ENCODE results near the gene ADK. TPM values are rescaled to one million over a fixed set of nuclear protein-coding genes. Genes with fewer than 3 reads are reported as not detected.

ADK gene
- total and polyA plus RNA-seq, 8 donors: 44.8 to 68.6 (median 57.5) TPM

DNA sequence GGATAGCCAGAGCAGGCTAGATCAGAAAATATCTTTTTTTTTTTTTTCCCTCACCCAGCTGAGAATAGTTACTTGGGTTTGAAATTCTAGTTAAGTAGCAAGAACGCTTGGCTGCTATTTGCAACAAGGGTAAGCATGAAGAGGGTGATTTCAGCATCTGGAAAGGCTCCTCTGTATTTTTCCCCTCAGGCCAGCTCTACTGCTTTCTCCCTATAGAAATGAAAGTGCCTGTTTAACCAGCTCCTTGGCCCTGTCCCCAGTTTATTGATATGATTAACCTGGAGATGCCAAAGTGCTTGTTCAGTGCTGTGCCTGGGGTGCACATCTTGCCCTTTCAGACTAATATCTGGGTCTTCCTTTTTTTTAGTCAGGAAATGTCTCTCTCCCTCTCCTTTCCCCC is 37.5 kb upstream of the ADK start:
- Histone ChIP-seq H3K4me1 (no peaks in the 10 kb centered on the region), H3K9me3 (no peaks in the 10 kb centered on the region), H3K27ac (no peak overlapping the region), H3K36me3 (peaks cover 0 to 99% of the 10 kb centered on the region in 2 donors), H3K27me3 (no peaks in the 10 kb centered on the region), H3K4me3 (no peak overlapping the region)
- TF ChIP-seq, protein P1, sequence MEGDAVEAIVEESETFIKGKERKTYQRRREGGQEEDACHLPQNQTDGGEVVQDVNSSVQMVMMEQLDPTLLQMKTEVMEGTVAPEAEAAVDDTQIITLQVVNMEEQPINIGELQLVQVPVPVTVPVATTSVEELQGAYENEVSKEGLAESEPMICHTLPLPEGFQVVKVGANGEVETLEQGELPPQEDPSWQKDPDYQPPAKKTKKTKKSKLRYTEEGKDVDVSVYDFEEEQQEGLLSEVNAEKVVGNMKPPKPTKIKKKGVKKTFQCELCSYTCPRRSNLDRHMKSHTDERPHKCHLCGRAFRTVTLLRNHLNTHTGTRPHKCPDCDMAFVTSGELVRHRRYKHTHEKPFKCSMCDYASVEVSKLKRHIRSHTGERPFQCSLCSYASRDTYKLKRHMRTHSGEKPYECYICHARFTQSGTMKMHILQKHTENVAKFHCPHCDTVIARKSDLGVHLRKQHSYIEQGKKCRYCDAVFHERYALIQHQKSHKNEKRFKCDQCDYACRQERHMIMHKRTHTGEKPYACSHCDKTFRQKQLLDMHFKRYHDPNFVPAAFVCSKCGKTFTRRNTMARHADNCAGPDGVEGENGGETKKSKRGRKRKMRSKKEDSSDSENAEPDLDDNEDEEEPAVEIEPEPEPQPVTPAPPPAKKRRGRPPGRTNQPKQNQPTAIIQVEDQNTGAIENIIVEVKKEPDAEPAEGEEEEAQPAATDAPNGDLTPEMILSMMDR (IDR thresholded peaks at IDR 0.05): no peak
- intact Hi-C loops (cut with DNase I): no loop called here
- DNase-seq (peak in 1 of 4 donors; percentile 21), ATAC-seq (no peak)

DNA sequence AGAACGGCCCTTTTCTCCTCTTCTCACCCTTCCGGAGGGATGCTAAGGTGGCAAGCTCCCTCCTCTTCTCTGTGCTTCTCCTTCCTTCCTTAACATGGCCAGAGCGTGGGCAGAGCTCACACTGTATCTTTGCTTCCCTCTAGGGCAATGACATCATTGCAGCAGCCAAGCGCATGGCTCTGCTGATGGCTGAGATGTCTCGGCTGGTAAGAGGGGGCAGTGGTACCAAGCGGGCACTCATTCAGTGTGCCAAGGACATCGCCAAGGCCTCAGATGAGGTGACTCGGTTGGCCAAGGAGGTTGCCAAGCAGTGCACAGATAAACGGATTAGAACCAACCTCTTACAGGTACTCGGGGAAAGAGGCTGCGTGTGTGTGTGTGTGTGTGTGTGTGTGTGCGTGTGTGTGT is 37.0 kb upstream of the ADK start:
- intact Hi-C loops (cut with DNase I): no loop called here
- Histone ChIP-seq H3K4me3 (no peak overlapping the region), H3K4me1 (peaks cover 0 to 2% of the 10 kb centered on the region in 2 donors), H3K9me3 (no peaks in the 10 kb centered on the region), H3K36me3 (peaks cover 0 to 99% of the 10 kb centered on the region in 2 donors), H3K27ac (no peak overlapping the region), H3K27me3 (no peaks in the 10 kb centered on the region)
- TF ChIP-seq, protein P1 (IDR thresholded peaks at IDR 0.05): no peak
- DNase-seq (no peak), ATAC-seq (no peak)

DNA sequence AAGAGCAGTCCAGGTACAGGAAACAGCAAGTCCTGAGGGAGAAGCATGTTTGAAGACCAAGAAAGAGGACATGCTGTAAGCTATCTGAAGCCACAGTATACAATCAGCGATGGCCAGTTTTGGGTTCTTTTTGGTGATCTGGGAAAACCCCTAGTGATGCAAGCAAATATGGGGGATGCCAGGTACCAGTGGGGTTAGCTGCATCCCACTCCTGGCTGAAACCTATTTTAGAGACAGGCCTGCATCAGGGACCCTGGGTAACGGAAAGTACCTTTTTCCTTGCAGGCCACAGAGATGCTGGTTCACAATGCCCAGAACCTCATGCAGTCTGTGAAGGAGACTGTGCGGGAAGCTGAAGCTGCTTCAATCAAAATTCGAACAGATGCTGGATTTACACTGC is 33.3 kb upstream of the ADK start:
- H3K27ac ChIP-seq: no peak overlapping the region
- peaks cover 0 to 5% of the 10 kb centered on the region in 2 donors for H3K4me1 ChIP-seq
- no peak for DNase-seq
- TF ChIP-seq, protein P1 (IDR thresholded peaks at IDR 0.05): no peak
- no peak overlapping the region for H3K4me3 ChIP-seq
- H3K9me3 ChIP-seq: no peaks in the 10 kb centered on the region
- H3K36me3 ChIP-seq: peaks cover 0 to 99% of the 10 kb centered on the region in 2 donors
- intact Hi-C loops (cut with DNase I): no loop called here
- H3K27me3 ChIP-seq: no peaks in the 10 kb centered on the region
- ATAC-seq: no peak

DNA sequence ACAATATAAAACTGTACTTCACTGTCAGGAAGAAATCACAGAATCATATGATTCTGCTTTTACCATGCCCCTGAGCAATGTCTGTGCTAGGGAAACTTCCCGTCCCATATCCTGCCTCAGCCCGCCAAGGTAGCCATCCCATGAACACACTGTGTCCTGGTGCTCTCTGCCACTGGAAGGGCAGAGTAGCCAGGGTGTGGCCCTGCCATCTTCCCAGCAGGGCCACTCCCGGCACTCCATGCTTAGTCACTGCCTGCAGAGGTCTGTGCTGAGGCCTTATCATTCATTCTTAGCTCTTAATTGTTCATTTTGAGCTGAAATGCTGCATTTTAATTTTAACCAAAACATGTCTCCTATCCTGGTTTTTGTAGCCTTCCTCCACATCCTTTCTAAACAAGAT is 32.2 kb upstream of the ADK start:
- peak overlapping the region in 1 of 2 donors; percentile 51 for H3K27ac ChIP-seq
- DNase-seq (no peak), ATAC-seq (peak; percentile 80)
- H3K4me1 ChIP-seq: peaks cover 0 to 5% of the 10 kb centered on the region in 2 donors
- TF ChIP-seq, protein P1 (IDR thresholded peaks at IDR 0.05): no peak
- no peak overlapping the region for H3K4me3 ChIP-seq
- no peaks in the 10 kb centered on the region for H3K9me3 ChIP-seq
- peaks cover 0 to 99% of the 10 kb centered on the region in 2 donors for H3K36me3 ChIP-seq
- H3K27me3 ChIP-seq: no peaks in the 10 kb centered on the region
- intact Hi-C loops (cut with DNase I): no loop called here

DNA sequence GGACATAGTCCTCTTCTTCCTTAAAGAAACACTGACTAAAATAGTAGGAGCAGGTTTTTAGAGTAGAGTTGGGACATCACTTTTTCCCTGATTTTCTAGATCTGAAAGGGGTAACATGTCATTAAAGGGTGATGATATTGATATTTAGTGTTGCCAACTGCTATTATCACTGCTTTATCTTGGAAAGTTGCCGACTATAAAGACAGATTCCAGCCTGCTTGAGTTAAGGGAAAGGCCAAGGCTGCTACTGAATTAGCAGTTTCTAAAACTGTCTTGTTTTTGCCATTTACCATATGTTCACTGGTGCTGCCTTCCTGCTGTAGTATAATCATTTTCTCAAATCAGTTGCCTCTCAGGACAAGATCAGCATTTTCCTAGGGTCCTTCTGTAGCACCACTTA is 30.1 kb upstream of the ADK start:
- Histone ChIP-seq H3K27me3 (no peaks in the 10 kb centered on the region), H3K27ac (no peak overlapping the region), H3K9me3 (no peaks in the 10 kb centered on the region), H3K4me3 (no peak overlapping the region), H3K36me3 (peaks cover 0 to 100% of the 10 kb centered on the region in 2 donors), H3K4me1 (peaks cover 0 to 5% of the 10 kb centered on the region in 2 donors)
- ATAC-seq (no peak), DNase-seq (peak in 2 of 4 donors; percentile 22 to 23)
- TF ChIP-seq, protein P1 (IDR thresholded peaks at IDR 0.05): no peak
- intact Hi-C loops (cut with DNase I): no loop called here
